Heart left ventricle (tissue), 13 donors: ENCODE measurements around the gene MRPL34.

Experiments
- CTCF ChIP-seq, 12 donors: fragments of 200-600 bp; sonication (generic) in 4 of 12; IDR thresholded peaks; one replicate each; pipeline versions ENCODE4 v1.5.0 to v1.8.0; 2018 to 2022; ENCODE audit warnings: antibody characterized with exemption in 12 of 12, mild to moderate bottlenecking in 5 of 12
- POLR2A ChIP-seq, 2 donors: fragments of 450-650 bp; IDR thresholded peaks; one replicate each; pipeline ENCODE4 v1.6.1; 2017; ENCODE audit warnings: antibody characterized with exemption in 2 of 2, mild to moderate bottlenecking in 2 of 2, moderate library complexity in 2 of 2
- donor health status: ischemic (EF 13 %, LVEDD 7.1; RV severe dilation, severe dysfunction).
- donor health status: DM: no; HTN: yes; CAD: no.
- donor health status: DM: no; HTN: no; CAD: no.
- donor health status: ischemic (EF 25% LVEDD 6.9; RV normal size, moderate dysfunction).
- donor health status: ischemic (EF 25% LVEDD 5.7; RV mildly dilated, moderate dysfunction).
- donor health status: ischemic (EF 35%, LVEDD 5.7; RV mildly dilated, moderate dysfunction).
- donor health status: nonischemic (EF 11% LVEDD 7.7; RV severe dilation, severe dysfunction).
- donor health status: DM: yes; HTN: yes; CAD: no.
- donor health status: PGD.
- donor health status: ischemic (EF 29% LVEDD 5.4; RV normal size, mild dysfunction).
- donor health status: nonischemic (EF 23%, LVEDD 6.1; RV moderate dilation, normal function).

GRCh38 chr19:17325881-17326594, 20.4 kb downstream of the MRPL34 start:
- TF ChIP-seq CTCF (IDR thresholded peaks at IDR 0.05) (no peak), POLR2A (IDR thresholded peaks at IDR 0.05) (no peak)
